ENCODE results near the gene TIGD2.

Gene TIGD2

GRCh38 chr4:89069481-89069880 is 41.9 kb upstream of the TIGD2 start:
- no peak for TF ChIP-seq CTCF (IDR thresholded peaks at IDR 0.05; ENCODE audit: insufficient read depth, low read length)
- TF ChIP-seq POLR2AphosphoS5 (IDR thresholded peaks at IDR 0.05; ENCODE audit: low read depth), result no peak
- no peak for TF ChIP-seq GABPA (IDR thresholded peaks at IDR 0.05; ENCODE audit: low read depth)
- TF ChIP-seq SPI1 (IDR thresholded peaks at IDR 0.05; ENCODE audit: borderline replicate concordance, low read depth), result no peak
- TF ChIP-seq REST (IDR thresholded peaks at IDR 0.05; ENCODE audit: insufficient replicate concordance, low read depth), result no peak
- Histone ChIP-seq H3K27me3 (ENCODE audit: insufficient read depth, poor library complexity, severe bottlenecking) (no peaks in the 10 kb centered on the region), H3K4me3 (replicated peaks; ENCODE audit: insufficient read depth, low read length) (no peak overlapping the region), H3K27ac (replicated peaks) (no peak overlapping the region)
- no peak for DNase-seq (ENCODE audit: low read depth in 1 of 2, low spot score in 1 of 2)

- TF ChIP-seq GABPA (IDR thresholded peaks at IDR 0.05; ENCODE audit: low read depth) (no peak), CTCF (IDR thresholded peaks at IDR 0.05; ENCODE audit: insufficient read depth, low read length) (no peak), REST (IDR thresholded peaks at IDR 0.05; ENCODE audit: insufficient replicate concordance, low read depth) (no peak), POLR2AphosphoS5 (IDR thresholded peaks at IDR 0.05; ENCODE audit: low read depth) (no peak), SPI1 (IDR thresholded peaks at IDR 0.05; ENCODE audit: borderline replicate concordance, low read depth) (no peak)
- no peak for DNase-seq (ENCODE audit: low read depth in 1 of 2, low spot score in 1 of 2)
- Histone ChIP-seq H3K27ac (replicated peaks) (no peak overlapping the region), H3K4me3 (replicated peaks; ENCODE audit: insufficient read depth, low read length) (no peak overlapping the region), H3K27me3 (ENCODE audit: insufficient read depth, poor library complexity, severe bottlenecking) (no peaks in the 10 kb centered on the region)
Observed at GRCh38 chr4:89070041-89070440, 41.3 kb upstream of the TIGD2 start.

GRCh38 chr4:89071311-89071710 is 40.0 kb upstream of the TIGD2 start:
- no peak overlapping the region for H3K27ac ChIP-seq (replicated peaks)
- H3K27me3 ChIP-seq (ENCODE audit: insufficient read depth, poor library complexity, severe bottlenecking), result no peaks in the 10 kb centered on the region
- no peak for TF ChIP-seq SPI1 (IDR thresholded peaks at IDR 0.05; ENCODE audit: borderline replicate concordance, low read depth)
- TF ChIP-seq POLR2AphosphoS5 (IDR thresholded peaks at IDR 0.05; ENCODE audit: low read depth), result no peak
- TF ChIP-seq GABPA (IDR thresholded peaks at IDR 0.05; ENCODE audit: low read depth), result no peak
- TF ChIP-seq CTCF (IDR thresholded peaks at IDR 0.05; ENCODE audit: insufficient read depth, low read length), result no peak
- H3K4me3 ChIP-seq (replicated peaks; ENCODE audit: insufficient read depth, low read length), result no peak overlapping the region
- DNase-seq (ENCODE audit: low read depth in 1 of 2, low spot score in 1 of 2), result no peak

- Histone ChIP-seq H3K27me3 (ENCODE audit: insufficient read depth, poor library complexity, severe bottlenecking) (no peaks in the 10 kb centered on the region), H3K4me3 (replicated peaks; ENCODE audit: insufficient read depth, low read length) (no peak overlapping the region), H3K27ac (replicated peaks) (no peak overlapping the region)
- TF ChIP-seq POLR2AphosphoS5 (IDR thresholded peaks at IDR 0.05; ENCODE audit: low read depth) (no peak), GABPA (IDR thresholded peaks at IDR 0.05; ENCODE audit: low read depth) (no peak), REST (IDR thresholded peaks at IDR 0.05; ENCODE audit: insufficient replicate concordance, low read depth) (no peak), CTCF (IDR thresholded peaks at IDR 0.05; ENCODE audit: insufficient read depth, low read length) (no peak), SPI1 (IDR thresholded peaks at IDR 0.05; ENCODE audit: borderline replicate concordance, low read depth) (no peak)
- DNase-seq (ENCODE audit: low read depth in 1 of 2, low spot score in 1 of 2), result no peak
Observed at GRCh38 chr4:89072921-89073320, 38.4 kb upstream of the TIGD2 start.

All from HL-60 (cell line).